HepG2 (cell line): ENCODE results near the gene POU2AF3. TPM values are rescaled to one million over a fixed set of nuclear protein-coding genes. Genes with fewer than 3 reads are reported as not detected.

Source experiments
- ATAC-seq: fragments of 200-7000 bp; cut with Tn5 transposase; 3 replicates; pipeline ENCODE4 v1.9.1; 2020; ENCODE audit warnings: mild to moderate bottlenecking, moderate library complexity
- BruUV-seq: library from RNA; stranded (reverse); fragments of 400-500 nt; replicated peaks from 2 replicates; lab custom pipeline; 2021; lab: Mats Ljungman, UMichigan
- CTCF ChIA-PET: fragments of 300-600 bp; formaldehyde crosslinking; extraction: SDS; loops from one replicate; lab custom pipeline; 2021; ENCODE audit warnings: low total read pairs, inconsistent platforms, low intra/inter-chr PET ratio; lab: Yijun Ruan, JAX
- POLR2A ChIA-PET: fragments of 350-600 bp; sonication (Branson Sonifier 250); formaldehyde crosslinking; loops from one replicate; lab custom pipeline; 2020; ENCODE audit warnings: antibody characterized with exemption, inconsistent platforms; lab: Yijun Ruan, JAX
- DNase-seq: peaks from one replicate; pipeline ENCODE4 v3.0.0-alpha.2; 2015; ENCODE audit warnings: low spot score
- FAIRE-seq: peaks from 3 replicates; lab custom pipeline; 2011; peaks lifted over from hg19 to GRCh38; lab: Jason Lieb, UNC
- H2AFZ ChIP-seq: one replicate; pipeline ENCODE4 v1.6.1; 2011; ENCODE audit warnings: low read length, inconsistent platforms
- H3K27ac ChIP-seq: fragments of 300-600 bp; 3 replicates; pipeline ENCODE4 v1.8.0; 2011; ENCODE audit warnings: mixed run types, mild to moderate bottlenecking, mixed read lengths, low read length, inconsistent platforms; ENCODE audit not compliant: insufficient read depth; ENCODE audit errors: extremely low read length
- H3K27me3 ChIP-seq, 2 experiments: fragments of 200-600 bp in 1 of 2; 2 replicates in 1 of 2; 3 replicates in 1 of 2; pipeline versions ENCODE4 v1.6.0 to v1.8.0; 2011; ENCODE audit warnings: low read length in 2 of 2, mild to moderate bottlenecking in 2 of 2, moderate library complexity in 2 of 2, inconsistent platforms in 1 of 2; ENCODE audit not compliant: insufficient read depth in 2 of 2, control insufficient read depth in 1 of 2
- H3K36me3 ChIP-seq, 2 experiments: fragments of 200-600 bp in 1 of 2; replicated peaks in 1 of 2; 2 replicates in 1 of 2; 3 replicates in 1 of 2; pipeline versions ENCODE4 v1.5.1 to v1.8.0; 2011; ENCODE audit warnings: low read length in 2 of 2, inconsistent platforms in 1 of 2; ENCODE audit not compliant: insufficient read depth in 2 of 2, control insufficient read depth in 1 of 2
- H3K4me1 ChIP-seq: 2 replicates; pipeline ENCODE4 v1.5.1; 2012; ENCODE audit warnings: low read length, inconsistent platforms; ENCODE audit not compliant: insufficient read depth
- H3K4me2 ChIP-seq: 2 replicates; pipeline ENCODE4 v1.6.0; 2011; ENCODE audit warnings: low read depth, low read length, inconsistent platforms
- H3K4me3 ChIP-seq, 3 experiments: fragments of 200-600 bp in 1 of 3; sonication (generic), shearing (Covaris generic) in 1 of 3; replicated peaks in 1 of 3; 2 replicates each; pipeline ENCODE4 v1.5.1; 2011 to 2016; ENCODE audit warnings: low read length in 3 of 3, inconsistent platforms in 2 of 3, low read depth in 2 of 3, mild to moderate bottlenecking in 2 of 3, control low read depth in 1 of 3, mixed read lengths in 1 of 3; ENCODE audit not compliant: insufficient read depth in 1 of 3
- H3K79me2 ChIP-seq: one replicate; pipeline ENCODE4 v1.6.1; 2011; ENCODE audit warnings: low read length, inconsistent platforms; ENCODE audit not compliant: insufficient read depth
- H3K9ac ChIP-seq: 2 replicates; pipeline ENCODE4 v1.6.0; 2011; ENCODE audit warnings: mild to moderate bottlenecking, low read depth, low read length, inconsistent platforms; ENCODE audit not compliant: insufficient read depth
- H3K9me3 ChIP-seq: 2 replicates; pipeline ENCODE4 v1.5.1; 2012; ENCODE audit warnings: mild to moderate bottlenecking, low read length
- H4K20me1 ChIP-seq: 2 replicates; pipeline ENCODE4 v1.6.0; 2011; ENCODE audit warnings: inconsistent platforms, mild to moderate bottlenecking, low read length, moderate library complexity; ENCODE audit not compliant: insufficient read depth
- FOXC1 ChIP-seq: sonication (generic); formaldehyde crosslinking; IDR thresholded peaks from 2 replicates; pipeline ENCODE4 v1.8.0; 2022; ENCODE audit warnings: mild to moderate bottlenecking, missing genetic modification reagents, borderline replicate concordance
- IKZF1 ChIP-seq: fragments of 450-650 bp; IDR thresholded peaks from 2 replicates; pipeline ENCODE4 v1.7.1; 2016
- IKZF5 ChIP-seq: IDR thresholded peaks from 2 replicates; pipeline ENCODE4 v1.6.1; 2018; ENCODE audit warnings: missing genetic modification reagents, mild to moderate bottlenecking, missing compliant biosample characterization
- MIER3 ChIP-seq: IDR thresholded peaks from 2 replicates; pipeline ENCODE4 v1.6.1; 2016; ENCODE audit warnings: missing compliant biosample characterization, borderline replicate concordance
- MLX ChIP-seq: IDR thresholded peaks from 2 replicates; pipeline ENCODE4 v1.6.1; 2016
- PAXIP1 ChIP-seq: sonication (generic); formaldehyde crosslinking; conservative IDR thresholded peaks from 2 replicates; pipeline ENCODE4 v1.4.0; 2020; ENCODE audit warnings: mild to moderate bottlenecking, missing genetic modification reagents, moderate library complexity
- PCBP1 ChIP-seq: fragments of 200-400 bp; formaldehyde crosslinking; IDR thresholded peaks from 2 replicates; pipeline ENCODE4 v1.6.1; 2017; ENCODE audit warnings: mild to moderate bottlenecking, low read depth, low read length, borderline replicate concordance
- SIN3A ChIP-seq: IDR thresholded peaks from 2 replicates; pipeline ENCODE4 v1.6.1; 2011; ENCODE audit warnings: low read depth, mild to moderate bottlenecking, control low read depth, low read length, borderline replicate concordance
- XRCC5 ChIP-seq: fragments of 200-400 bp; formaldehyde crosslinking; optimal IDR thresholded peaks from 2 replicates; pipeline ENCODE3; 2017; ENCODE audit warnings: mild to moderate bottlenecking, low read length
- ZFP91 ChIP-seq: sonication (generic); formaldehyde crosslinking; IDR thresholded peaks from 2 replicates; pipeline ENCODE4 v1.9.0; 2022; ENCODE audit warnings: missing genetic modification reagents, mild to moderate bottlenecking, borderline replicate concordance
- ZKSCAN5 ChIP-seq: sonication (generic); formaldehyde crosslinking; IDR thresholded peaks from 2 replicates; pipeline ENCODE4 v1.5.1; 2020; ENCODE audit warnings: mild to moderate bottlenecking, missing genetic modification reagents
- ZMYM3 ChIP-seq: sonication (generic); formaldehyde crosslinking; IDR thresholded peaks from 2 replicates; pipeline ENCODE4 v1.5.1; 2020; ENCODE audit warnings: mild to moderate bottlenecking, missing genetic modification reagents
- ZNF207 ChIP-seq: fragments of 450-650 bp; IDR thresholded peaks from 2 replicates; pipeline ENCODE4 v1.6.1; 2016; ENCODE audit warnings: antibody characterized with exemption, borderline replicate concordance
- ZNF224 ChIP-seq: sonication (generic); formaldehyde crosslinking; IDR thresholded peaks from 2 replicates; pipeline ENCODE4 v1.5.0; 2020; ENCODE audit warnings: mild to moderate bottlenecking, missing genetic modification reagents
- ZUFSP ChIP-seq: sonication (generic); formaldehyde crosslinking; IDR thresholded peaks from 2 replicates; pipeline ENCODE4 v1.9.0; 2021; ENCODE audit warnings: missing genetic modification reagents, mild to moderate bottlenecking, borderline replicate concordance
- whole genome bisulfite sequencing: methylation state at CpG from one replicate; pipeline ENCODE4 v1.1.6; 2017; ENCODE audit warnings: low lambda C conversion rate; 5-methylcytosine and 5-hydroxymethylcytosine counted together
- in situ Hi-C: cut with HindIII; loops from 2 replicates; pipeline ENCODE4 v1.10.0; 2017; ENCODE audit warnings: low pct_unique_long_range_greater_than_20kb; ENCODE audit not compliant: extremely low pct_ligation_motif_present
- intact Hi-C: fragments of 100-400 bp; cut with micrococcal nuclease; formaldehyde crosslinking; loops from one replicate; pipeline ENCODE4 v1.10.0; 2022; ENCODE audit not compliant: unreplicated experiment
- polyA plus RNA-seq, 8 experiments: library from polyadenylated mRNA; depleted of rRNA in 3 of 8; stranded (reverse) in 7 of 8; unstranded in 1 of 8; fragments of >200 nt; fragmentation: Illumina TruSeq in 4 of 8; extraction: Trizol in 4 of 8; gene quantifications; 2 replicates each; pipeline versions ENCODE4 v1.2.1 to v1.2.3, GENCODE V29; 2011 to 2016; ENCODE audit warnings: low read depth in 4 of 8, missing spikeins in 1 of 8, mixed read lengths in 1 of 8; ENCODE audit not compliant: insufficient read depth in 1 of 8
- total RNA-seq, 5 experiments: library from RNA; depleted of rRNA; stranded (reverse); fragments of >200 nt; fragmentation: Illumina TruSeq; extraction: Trizol; gene quantifications; 2 replicates each; pipeline ENCODE4 v1.2.3, GENCODE V29; 2016; ENCODE audit warnings: low read depth in 1 of 5

POU2AF3 gene
- total and polyA plus RNA-seq, 2 of the 13 experiments (the other 11 are each of a cell fraction or from before 2014, with no cell fraction given), result 7.8 to 71.2 TPM

GRCh38 chr11:111265421-111265820, 32.9 kb upstream of the POU2AF3 start:
- in situ Hi-C loops, result no loop called here
- FAIRE-seq, result no peak
- H3K79me2 ChIP-seq, result no peaks in the 10 kb centered on the region
- no peaks in the 10 kb centered on the region for H3K9me3 ChIP-seq
- no TSS peak for BruUV-seq
- no peak for ATAC-seq
- no peak overlapping the region for H3K4me2 ChIP-seq
- WGBS, result 66% methylated on average over 2 of the region's 2 CpGs
- peaks cover 28% of the 10 kb centered on the region for H3K4me1 ChIP-seq
- H4K20me1 ChIP-seq, result no peaks in the 10 kb centered on the region
- H3K4me3 ChIP-seq, result no peak overlapping the region
- no peak for TF ChIP-seq MIER3
- no peak for TF ChIP-seq SIN3A
- TF ChIP-seq ZUFSP (CRISPR knock-in tag), result no peak
- no peak for TF ChIP-seq ZNF224 (CRISPR knock-in tag)
- TF ChIP-seq ZKSCAN5 (CRISPR knock-in tag), result no peak
- TF ChIP-seq XRCC5, result no peak
- no peak for TF ChIP-seq IKZF1
- no peak for TF ChIP-seq FOXC1 (CRISPR knock-in tag)
- no peak for TF ChIP-seq IKZF5 (CRISPR knock-in tag)
- TF ChIP-seq ZFP91 (CRISPR knock-in tag), result no peak
- TF ChIP-seq PCBP1, result no peak
- TF ChIP-seq MLX (CRISPR knock-in tag), result no peak
- TF ChIP-seq PAXIP1 (CRISPR knock-in tag), result no peak
- TF ChIP-seq ZNF207, result no peak
- no peak for TF ChIP-seq ZMYM3 (CRISPR knock-in tag)
- TF ChIP-seq, all 625 proteins: peak for 0
- H3K27me3 ChIP-seq, result no peaks in the 10 kb centered on the region; a peak in 1 of 5 replicates
- no peak overlapping the region for H3K9ac ChIP-seq
- H3K36me3 ChIP-seq, result no peaks in the 10 kb centered on the region
- intact Hi-C loops, result no loop called here
- no peak overlapping the region for H2AFZ ChIP-seq
- ChIA-PET CTCF (no interaction called here), POLR2A (no interaction called here)
- no peak overlapping the region for H3K27ac ChIP-seq
- no peak for DNase-seq
